ENCODE data around the gene TMEM243. TPM values are rescaled to one million over a fixed set of nuclear protein-coding genes. Genes with fewer than 3 reads are reported as not detected.

The TMEM243 gene
- total and polyA plus RNA-seq, 10 of the 15 experiments (the other 5 are each of a cell fraction or from before 2014, with no cell fraction given): 47.8 to 170 (median 77.9) TPM

DNA sequence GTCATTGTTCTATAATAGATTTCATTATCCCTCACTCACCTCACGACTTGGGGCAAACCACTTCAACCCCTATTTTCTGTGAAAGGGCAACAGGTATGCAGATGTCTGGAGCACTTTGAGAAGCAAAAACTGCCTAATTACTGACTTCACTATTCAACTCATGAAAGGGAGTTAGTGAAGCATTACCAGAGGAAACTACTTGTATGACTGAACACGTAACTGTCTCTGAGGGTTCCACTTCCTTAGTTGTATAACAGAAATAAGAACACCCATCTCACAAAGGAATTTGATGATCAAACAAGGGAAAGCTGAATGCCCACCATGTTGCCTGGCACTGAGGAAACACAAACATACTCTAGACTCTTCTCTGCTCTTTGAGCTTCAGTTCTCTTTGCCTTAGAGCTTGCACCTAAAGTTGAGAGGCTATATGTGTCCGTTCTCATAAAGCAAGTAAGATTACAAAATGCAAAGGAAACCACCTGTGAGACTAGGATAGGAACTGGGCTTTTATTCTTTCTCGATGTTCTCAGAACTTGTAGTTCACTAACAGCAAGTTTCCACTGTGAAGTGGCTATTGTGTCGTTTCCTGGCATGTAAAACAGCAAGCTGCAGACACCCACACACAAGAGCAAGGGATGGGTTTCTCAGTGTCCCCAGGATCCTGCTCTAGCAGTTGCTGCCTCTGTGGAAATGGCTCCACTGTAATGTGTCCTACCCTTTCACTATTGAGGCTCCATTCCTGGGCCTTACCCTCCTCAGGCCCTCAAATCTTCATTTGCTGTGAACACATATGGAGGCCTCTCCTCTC lies 2.6 kb downstream of the TMEM243 start (continued):
- TF ChIP-seq NKRF (conservative IDR thresholded peaks at IDR 0.05) (peak; percentile 2; the same call in 1 of the 2 replicates), CREM (IDR thresholded peaks at IDR 0.05; ENCODE audit: low read depth) (peak; percentile 81), CBX5 (IDR thresholded peaks at IDR 0.05; ENCODE audit: low read depth) (no peak), MYC (IDR thresholded peaks at IDR 0.05; ENCODE audit: insufficient read depth, insufficient read length, insufficient replicate concordance, low read length, severe bottlenecking) (no peak), NR2F1 (conservative IDR thresholded peaks at IDR 0.05) (peak; percentile 98), POLR2AphosphoS2 (IDR thresholded peaks at IDR 0.05; ENCODE audit: low read depth, low read length) (peak; percentile 68; the same call in 1 of the 2 replicates), USF1 (IDR thresholded peaks at IDR 0.05; ENCODE audit: borderline replicate concordance, extremely low read length, insufficient read depth, low read depth, low read length) (no peak), EGR1 (IDR thresholded peaks at IDR 0.05; ENCODE audit: borderline replicate concordance in 1 of 2, low read depth in 2 of 2, low read length in 2 of 2) (peak in 1 of 2 experiments; percentile 84; a peak in 2 of 3 replicates), ZNF622 (IDR thresholded peaks at IDR 0.05) (no peak), MEF2B (IDR thresholded peaks at IDR 0.05; ENCODE audit: partially characterized antibody, poor library complexity, severe bottlenecking) (peak; percentile 82), ZNF207 (IDR thresholded peaks at IDR 0.05; ENCODE audit: borderline replicate concordance) (no peak), TAF1 (IDR thresholded peaks at IDR 0.05; ENCODE audit: borderline replicate concordance, low read depth, low read length) (peak; percentile 87), MYB (IDR thresholded peaks at IDR 0.05; ENCODE audit: borderline replicate concordance, low read depth, low read length) (0 out of 2 replicates have a peak, but pooled peaks have one; percentile 89), JUND (IDR thresholded peaks at IDR 0.05; ENCODE audit: low read depth, low read length) (peak; percentile 93), MLLT1 (IDR thresholded peaks at IDR 0.05) (peak; percentile 62; the same call in 1 of the 2 replicates), TCF3 (IDR thresholded peaks at IDR 0.05; ENCODE audit: borderline replicate concordance, insufficient read depth, low read depth, low read length) (peak; percentile 85; the same call in 1 of the 2 replicates), HDAC6 (IDR thresholded peaks at IDR 0.05; ENCODE audit: unreplicated experiment) (no peak), RAD51 (IDR thresholded peaks at IDR 0.05) (no peak), SP1 (IDR thresholded peaks at IDR 0.05; ENCODE audit: low read depth, low read length) (peak; percentile 25), CHD2 (IDR thresholded peaks at IDR 0.05; ENCODE audit: borderline replicate concordance, low read depth, low read length) (peak; percentile 65; the same call in 1 of the 2 replicates)
- TF ChIP-seq, protein P1, sequence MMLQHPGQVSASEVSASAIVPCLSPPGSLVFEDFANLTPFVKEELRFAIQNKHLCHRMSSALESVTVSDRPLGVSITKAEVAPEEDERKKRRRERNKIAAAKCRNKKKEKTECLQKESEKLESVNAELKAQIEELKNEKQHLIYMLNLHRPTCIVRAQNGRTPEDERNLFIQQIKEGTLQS (IDR thresholded peaks at IDR 0.05; ENCODE audit: borderline replicate concordance, extremely low read depth, low read depth, low read length): no peak
- TF ChIP-seq, protein P2, sequence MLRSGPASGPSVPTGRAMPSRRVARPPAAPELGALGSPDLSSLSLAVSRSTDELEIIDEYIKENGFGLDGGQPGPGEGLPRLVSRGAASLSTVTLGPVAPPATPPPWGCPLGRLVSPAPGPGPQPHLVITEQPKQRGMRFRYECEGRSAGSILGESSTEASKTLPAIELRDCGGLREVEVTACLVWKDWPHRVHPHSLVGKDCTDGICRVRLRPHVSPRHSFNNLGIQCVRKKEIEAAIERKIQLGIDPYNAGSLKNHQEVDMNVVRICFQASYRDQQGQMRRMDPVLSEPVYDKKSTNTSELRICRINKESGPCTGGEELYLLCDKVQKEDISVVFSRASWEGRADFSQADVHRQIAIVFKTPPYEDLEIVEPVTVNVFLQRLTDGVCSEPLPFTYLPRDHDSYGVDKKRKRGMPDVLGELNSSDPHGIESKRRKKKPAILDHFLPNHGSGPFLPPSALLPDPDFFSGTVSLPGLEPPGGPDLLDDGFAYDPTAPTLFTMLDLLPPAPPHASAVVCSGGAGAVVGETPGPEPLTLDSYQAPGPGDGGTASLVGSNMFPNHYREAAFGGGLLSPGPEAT (IDR thresholded peaks at IDR 0.05; ENCODE audit: low read depth): peak; percentile 88; the same call in 1 of the 2 replicates

Data from GM12878 (cell line).